ENCODE data around the gene LYRM2.

- TF ChIP-seq CTCF (IDR thresholded peaks at IDR 0.05) (no peak), ZFX (IDR thresholded peaks at IDR 0.05; ENCODE audit: borderline replicate concordance) (no peak)
Observed at GRCh38 chr6:89660981-89661380, 22.4 kb upstream of the LYRM2 start.

Data from 22Rv1 (cell line).